Transverse colon (tissue), 4 donors: ENCODE measurements around the gene SLC7A14. TPM values are rescaled to one million over a fixed set of nuclear protein-coding genes. Genes with fewer than 3 reads are reported as not detected.

ENCODE experiments used
- DNase-seq: peaks from one replicate; pipeline ENCODE4 v3.0.0-alpha.2; 2019
- H3K27ac ChIP-seq, 4 donors: fragments of 200-600 bp; sonication (generic); 2 replicates each; pipeline ENCODE4 v1.5.1; 2016 to 2018; ENCODE audit warnings: inconsistent platforms in 4 of 4
- H3K27me3 ChIP-seq: fragments of 200-600 bp; sonication (generic); 2 replicates; pipeline ENCODE4 v1.5.1; 2017; ENCODE audit warnings: inconsistent platforms
- H3K36me3 ChIP-seq, 4 donors: fragments of 200-600 bp; sonication (generic); 2 replicates each; pipeline ENCODE4 v1.5.1; 2017 to 2019; ENCODE audit warnings: inconsistent platforms in 4 of 4
- H3K4me1 ChIP-seq, 4 donors: fragments of 200-600 bp; sonication (generic); 2 replicates each; pipeline ENCODE4 v1.5.1; 2017 to 2020; ENCODE audit warnings: inconsistent platforms in 4 of 4
- H3K4me3 ChIP-seq, 4 donors: fragments of 200-600 bp; sonication (generic); 1 replicate in 1 of 4; 2 replicates in 3 of 4; pipeline versions ENCODE4 v1.5.1 to v1.6.1; 2017 to 2019; ENCODE audit warnings: inconsistent platforms in 4 of 4
- H3K9me3 ChIP-seq, 2 donors: fragments of 200-600 bp; sonication (generic); 2 replicates each; pipeline ENCODE4 v1.5.1; 2017 to 2019; ENCODE audit warnings: inconsistent platforms in 2 of 2
- EP300 ChIP-seq: sonication (generic); formaldehyde crosslinking; IDR thresholded peaks from one replicate; pipeline ENCODE4 v1.6.1; 2017; ENCODE audit warnings: antibody characterized with exemption, low read depth
- POLR2A ChIP-seq: fragments of 450-650 bp; IDR thresholded peaks from one replicate; pipeline ENCODE4 v1.6.1; 2016; ENCODE audit warnings: antibody characterized with exemption, mild to moderate bottlenecking, moderate library complexity
- POLR2AphosphoS5 ChIP-seq, 3 donors: sonication (generic); formaldehyde crosslinking; IDR thresholded peaks; one replicate each; pipeline ENCODE4 v1.6.1; 2016; ENCODE audit warnings: antibody characterized with exemption in 3 of 3
- WGBS, 2 donors: methylation state at CpG; one replicate each; pipeline ENCODE4 v1.1.5; 2018; ENCODE audit warnings: low coverage in 1 of 2; 5-methylcytosine and 5-hydroxymethylcytosine counted together
- in situ Hi-C, 4 donors: fragments of 200-750 bp; cut with MboI; loops; one replicate each; pipeline versions ENCODE4 v1.15.0 to v1.15.1; 2017; ENCODE audit warnings: low sequenced_read_pairs in 3 of 4, low pct_ligation_motif_present in 1 of 4, low pct_unique_long_range_greater_than_20kb in 1 of 4
- intact Hi-C: fragments of 100-400 bp; cut with DNase I; formaldehyde crosslinking; loops from one replicate; pipeline ENCODE4 v1.15.1; 2023; ENCODE audit warnings: low total_unique reads
- total RNA-seq, 4 donors: library from RNA; depleted of rRNA; stranded (reverse); fragments of >200 nt; gene quantifications; one replicate each; pipeline ENCODE4 v1.1.0, GENCODE V29; 2016
- TF ChIP-seq, protein P1 (sequence below), 5 experiments: fragments of 200-600 bp in 3 of 5; fragments of 450-650 bp in 2 of 5; sonication (generic) in 3 of 5; IDR thresholded peaks; 1 replicate in 2 of 5; 2 replicates in 3 of 5; pipeline ENCODE4 v1.5.1; 2016 to 2017; ENCODE audit warnings: antibody characterized with exemption in 5 of 5, inconsistent platforms in 3 of 5, mild to moderate bottlenecking in 2 of 5, moderate library complexity in 1 of 5

SLC7A14 gene
- total RNA-seq, 4 donors from 2014 or later = 0.48 to 0.80 (median 0.72) TPM

DNA sequence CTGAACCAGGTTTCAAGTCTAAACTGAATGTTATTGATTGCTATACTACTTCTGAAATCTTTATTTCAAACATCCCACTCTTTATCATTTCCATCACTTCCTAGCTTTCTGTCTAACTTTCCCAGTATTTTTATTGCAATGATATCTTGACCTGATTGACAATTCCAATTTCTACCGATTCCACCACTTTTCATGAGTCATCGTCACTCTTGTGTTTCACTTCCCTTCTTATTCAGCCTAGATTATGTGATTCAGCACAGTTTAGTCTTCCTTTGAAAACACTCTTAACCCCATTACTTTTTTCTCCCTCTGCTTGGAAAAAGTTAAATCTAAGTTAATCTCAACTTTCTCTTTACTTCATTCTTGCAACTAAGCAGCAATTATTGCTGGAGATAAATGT, 62.6 kb downstream of the SLC7A14 start:
- no peak for DNase-seq
- H3K27me3 ChIP-seq = peaks cover 1% of the 10 kb centered on the region
- no peak overlapping the region for H3K27ac ChIP-seq
- no peaks in the 10 kb centered on the region for H3K4me1 ChIP-seq
- WGBS, 2 donors = 52 to 61% methylated on average over 2 of the region's 2 CpGs
- intact Hi-C loops (no loop called here), in situ Hi-C loops (no loop called here)
- TF ChIP-seq EP300 = no peak
- TF ChIP-seq POLR2AphosphoS5 (IDR thresholded peaks at IDR 0.05) = no peak
- TF ChIP-seq, protein P1, sequence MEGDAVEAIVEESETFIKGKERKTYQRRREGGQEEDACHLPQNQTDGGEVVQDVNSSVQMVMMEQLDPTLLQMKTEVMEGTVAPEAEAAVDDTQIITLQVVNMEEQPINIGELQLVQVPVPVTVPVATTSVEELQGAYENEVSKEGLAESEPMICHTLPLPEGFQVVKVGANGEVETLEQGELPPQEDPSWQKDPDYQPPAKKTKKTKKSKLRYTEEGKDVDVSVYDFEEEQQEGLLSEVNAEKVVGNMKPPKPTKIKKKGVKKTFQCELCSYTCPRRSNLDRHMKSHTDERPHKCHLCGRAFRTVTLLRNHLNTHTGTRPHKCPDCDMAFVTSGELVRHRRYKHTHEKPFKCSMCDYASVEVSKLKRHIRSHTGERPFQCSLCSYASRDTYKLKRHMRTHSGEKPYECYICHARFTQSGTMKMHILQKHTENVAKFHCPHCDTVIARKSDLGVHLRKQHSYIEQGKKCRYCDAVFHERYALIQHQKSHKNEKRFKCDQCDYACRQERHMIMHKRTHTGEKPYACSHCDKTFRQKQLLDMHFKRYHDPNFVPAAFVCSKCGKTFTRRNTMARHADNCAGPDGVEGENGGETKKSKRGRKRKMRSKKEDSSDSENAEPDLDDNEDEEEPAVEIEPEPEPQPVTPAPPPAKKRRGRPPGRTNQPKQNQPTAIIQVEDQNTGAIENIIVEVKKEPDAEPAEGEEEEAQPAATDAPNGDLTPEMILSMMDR (IDR thresholded peaks at IDR 0.05) = no peak
- TF ChIP-seq POLR2A = no peak
- no peak overlapping the region for H3K4me3 ChIP-seq
- no peaks in the 10 kb centered on the region for H3K36me3 ChIP-seq
- H3K9me3 ChIP-seq = no peaks in the 10 kb centered on the region

DNA sequence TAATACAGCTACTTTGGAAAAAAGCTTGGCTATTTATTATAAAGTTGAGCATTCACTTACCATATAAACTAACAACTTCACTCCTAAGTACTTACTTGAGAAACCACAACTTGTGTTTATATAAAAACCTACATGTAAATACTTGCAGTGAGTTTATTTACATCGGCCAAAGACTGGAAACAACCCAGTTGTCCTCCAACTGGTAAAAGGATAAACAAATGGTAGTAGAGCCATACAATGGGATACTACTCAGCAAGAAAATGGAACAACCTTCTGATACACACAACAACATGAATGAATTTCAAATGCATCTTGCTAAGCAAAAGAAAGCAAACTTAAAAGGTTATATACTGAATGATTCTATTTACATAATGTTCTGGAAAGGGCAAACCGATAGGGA, 63.7 kb downstream of the SLC7A14 start:
- Histone ChIP-seq H3K36me3 (no peaks in the 10 kb centered on the region), H3K4me1 (no peaks in the 10 kb centered on the region), H3K4me3 (no peak overlapping the region), H3K27me3 (peaks cover 4% of the 10 kb centered on the region), H3K27ac (no peak overlapping the region), H3K9me3 (no peaks in the 10 kb centered on the region)
- in situ Hi-C loops (no loop called here), intact Hi-C loops (no loop called here)
- 48 to 58% methylated on average over 2 of the region's 2 CpGs for WGBS, 2 donors
- no peak for DNase-seq
- TF ChIP-seq POLR2AphosphoS5 (IDR thresholded peaks at IDR 0.05) = no peak
- TF ChIP-seq POLR2A = no peak
- TF ChIP-seq, protein P1 (IDR thresholded peaks at IDR 0.05) = no peak
- no peak for TF ChIP-seq EP300

DNA sequence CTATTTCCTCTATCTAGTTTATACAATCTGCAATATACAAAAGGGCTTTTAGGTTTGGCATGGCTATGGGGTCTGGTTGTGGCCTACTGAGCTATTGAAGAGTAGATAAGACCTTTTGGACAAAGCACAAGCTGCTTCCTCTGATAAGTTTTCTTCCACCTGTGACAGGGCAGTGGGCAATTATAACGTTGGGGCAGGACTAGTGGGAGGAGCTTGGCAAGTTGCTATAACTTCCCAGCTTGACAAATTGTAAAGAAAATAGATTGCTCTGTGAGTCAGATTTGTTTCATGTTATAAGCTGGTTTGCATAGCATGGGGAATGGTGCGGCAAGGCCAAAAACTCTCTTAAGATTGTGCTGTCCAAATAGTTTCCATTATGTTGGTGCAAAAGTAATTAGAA, 64.9 kb downstream of the SLC7A14 start:
- DNase-seq = no peak
- H3K4me1 ChIP-seq = no peaks in the 10 kb centered on the region
- 31 to 44% methylated on average over 1 to 2 of the region's 2 CpGs for WGBS, 2 donors
- H3K27ac ChIP-seq = no peak overlapping the region
- no peaks in the 10 kb centered on the region for H3K36me3 ChIP-seq
- no peak overlapping the region for H3K4me3 ChIP-seq
- intact Hi-C loops = no loop called here
- in situ Hi-C loops = no loop called here
- no peaks in the 10 kb centered on the region for H3K9me3 ChIP-seq
- TF ChIP-seq, protein P1 (IDR thresholded peaks at IDR 0.05) = no peak
- no peak for TF ChIP-seq POLR2AphosphoS5 (IDR thresholded peaks at IDR 0.05)
- TF ChIP-seq POLR2A = no peak
- no peak for TF ChIP-seq EP300
- H3K27me3 ChIP-seq = peaks cover 4% of the 10 kb centered on the region

DNA sequence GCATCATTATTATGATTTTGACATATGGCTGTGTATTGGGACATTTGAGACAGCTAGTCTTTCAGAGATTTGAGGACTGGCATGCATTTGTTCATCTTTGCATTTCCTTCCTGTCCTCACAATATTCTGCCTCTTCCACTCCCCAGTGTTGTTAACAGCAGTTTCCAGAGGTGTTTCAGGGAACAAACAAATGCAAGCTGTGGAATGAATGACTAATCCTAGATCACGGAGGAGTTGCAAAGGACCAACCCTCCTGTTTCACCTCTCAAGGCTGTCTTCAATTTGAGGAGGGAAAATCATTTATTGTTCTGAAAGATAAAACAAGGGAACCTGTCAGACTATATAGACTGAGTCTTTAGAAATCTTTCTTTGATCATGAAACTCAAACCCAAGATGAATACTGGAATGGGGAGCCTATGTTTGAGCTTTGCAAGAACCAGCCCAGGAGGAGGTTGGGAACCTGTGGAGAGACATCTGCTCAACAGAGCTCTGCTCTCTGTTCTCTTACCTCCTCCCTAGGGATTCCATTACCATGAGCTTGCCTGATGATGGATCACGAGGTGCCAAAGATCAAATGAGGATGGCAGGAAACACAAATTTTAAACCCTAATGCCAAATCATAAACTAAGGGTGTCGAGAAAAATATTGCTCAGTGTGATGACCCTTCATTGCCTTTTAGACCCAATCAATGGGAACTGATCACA, 68.5 kb downstream of the SLC7A14 start:
- Histone ChIP-seq H3K27ac (no peak overlapping the region), H3K9me3 (no peaks in the 10 kb centered on the region), H3K27me3 (peaks cover 4% of the 10 kb centered on the region), H3K36me3 (no peaks in the 10 kb centered on the region), H3K4me3 (no peak overlapping the region), H3K4me1 (no peaks in the 10 kb centered on the region)
- WGBS, 2 donors = 78 to 83% methylated on average over 2 to 3 of the region's 3 CpGs
- intact Hi-C loops (no loop called here), in situ Hi-C loops (no loop called here)
- no peak for DNase-seq
- TF ChIP-seq POLR2A = no peak
- TF ChIP-seq, protein P1 (IDR thresholded peaks at IDR 0.05) = no peak
- no peak for TF ChIP-seq EP300
- TF ChIP-seq POLR2AphosphoS5 (IDR thresholded peaks at IDR 0.05) = no peak
